Left colon (tissue), 2 donors: ENCODE measurements around the gene CACNA1E. TPM values are rescaled to one million over a fixed set of nuclear protein-coding genes. Genes with fewer than 3 reads are reported as not detected.
A peak's percentile ranks its signal among the peaks of the same experiment; 100 is the strongest.

ENCODE experiments used
- ATAC-seq: fragments of 200-7000 bp; cut with Tn5 transposase; one replicate; pipeline ENCODE4 v1.9.1; 2020; ENCODE audit warnings: mild to moderate bottlenecking, moderate library complexity
- DNase-seq, 2 donors: peaks; one replicate each; pipeline ENCODE4 v3.0.0-alpha.2; 2020
- intact Hi-C, 2 donors: fragments of 100-400 bp; cut with DNase I in 1 of 2; cut with micrococcal nuclease in 1 of 2; formaldehyde crosslinking; loops; one replicate each; pipeline versions ENCODE4 v1.11.2 to v1.14.0; 2022; cut with DNase I, micrococcal nuclease
- total RNA-seq, 2 donors: library from RNA; stranded (reverse); fragmentation: NEBNext Ultra II Directional; extraction: Animal tissue kit (Norgen Biotek cat#: 25700); gene quantifications; one replicate each; pipeline ENCODE4 v1.2.1, GENCODE V29; 2021
- donor health status: DM: no; HTN: no; CAD: no.
- donor health status: DM: yes; HTN: yes; CAD: no.

Gene CACNA1E
- total RNA-seq, 2 donors from 2014 or later, result 0.18 to 0.25 TPM

- DNase-seq (no peak), ATAC-seq (no peak)
- intact Hi-C loops, result no loop called here
These were observed 68.4 kb downstream of the CACNA1E start for GRCh38 chr1:181551754-181552153.

GRCh38 chr1:181554465-181554864 is 71.1 kb downstream of the CACNA1E start:
- DNase-seq (no peak), ATAC-seq (no peak)
- intact Hi-C loops, result no loop called here

GRCh38 chr1:181556631-181557030 is 73.3 kb downstream of the CACNA1E start:
- ATAC-seq (no peak), DNase-seq (no peak)
- intact Hi-C loops, result no loop called here

- no peak for ATAC-seq
- DNase-seq, result no peak
- intact Hi-C loops, result no loop called here
These were observed 74.0 kb downstream of the CACNA1E start for GRCh38 chr1:181557313-181557712.

GRCh38 chr1:181558416-181558815 is 75.1 kb downstream of the CACNA1E start:
- ATAC-seq, result no peak
- no peak for DNase-seq
- intact Hi-C loops, result no loop called here

- no peak for DNase-seq
- intact Hi-C loops, result no loop called here
- ATAC-seq, result no peak
These were observed 75.8 kb downstream of the CACNA1E start for GRCh38 chr1:181559142-181559541.

GRCh38 chr1:181562395-181562794 is 79.1 kb downstream of the CACNA1E start:
- DNase-seq (no peak), ATAC-seq (no peak)
- intact Hi-C loops, result no loop called here

- intact Hi-C loops, result no loop called here
- ATAC-seq (no peak), DNase-seq (no peak)
These were observed 85.4 kb downstream of the CACNA1E start for GRCh38 chr1:181568736-181569135.

GRCh38 chr1:181577475-181577874 is 94.2 kb downstream of the CACNA1E start:
- ATAC-seq, result no peak
- intact Hi-C loops, result no loop called here
- no peak for DNase-seq

GRCh38 chr1:181583598-181583997 is 100.3 kb downstream of the CACNA1E start:
- intact Hi-C loops, result no loop called here
- DNase-seq (peak in 1 of 2 donors; percentile 8), ATAC-seq (peak; percentile 55)

- DNase-seq (no peak), ATAC-seq (no peak)
- intact Hi-C loops, result no loop called here
These were observed 104.6 kb downstream of the CACNA1E start for GRCh38 chr1:181587870-181588438.

- ATAC-seq (no peak), DNase-seq (no peak)
- intact Hi-C loops, result no loop called here
These were observed 105.3 kb downstream of the CACNA1E start for GRCh38 chr1:181588631-181589030.

- intact Hi-C loops, result no loop called here
- ATAC-seq (no peak), DNase-seq (no peak)
These were observed 109.0 kb downstream of the CACNA1E start for GRCh38 chr1:181592255-181592859.

GRCh38 chr1:181593042-181593441 is 109.7 kb downstream of the CACNA1E start:
- no peak for ATAC-seq
- intact Hi-C loops, result no loop called here
- DNase-seq, result no peak

- DNase-seq, result no peak
- intact Hi-C loops, result no loop called here
- ATAC-seq, result no peak
These were observed 111.2 kb downstream of the CACNA1E start for GRCh38 chr1:181594553-181594952.

GRCh38 chr1:181595234-181595633 is 111.9 kb downstream of the CACNA1E start:
- intact Hi-C loops, result no loop called here
- DNase-seq, result no peak
- no peak for ATAC-seq

GRCh38 chr1:181601186-181601950 is 118.1 kb downstream of the CACNA1E start:
- DNase-seq (no peak), ATAC-seq (no peak)
- intact Hi-C loops, result no loop called here

- no peak for DNase-seq
These were observed 120.6 kb downstream of the CACNA1E start for GRCh38 chr1:181603735-181604410.

GRCh38 chr1:181604482-181605249 is 121.3 kb downstream of the CACNA1E start:
- no peak for ATAC-seq
- intact Hi-C loops, result no loop called here
- DNase-seq, result no peak

More at GRCh38 chr1:181603735-181604410, 120.6 kb downstream of the CACNA1E start:
- intact Hi-C loops, result no loop called here
- ATAC-seq, result peak; percentile 63
